ENCODE data around the gene VIM. TPM values are rescaled to one million over a fixed set of nuclear protein-coding genes. Genes with fewer than 3 reads are reported as not detected.
A peak's percentile ranks its signal among the peaks of the same experiment; 100 is the strongest.

Gene VIM
- total and polyA plus RNA-seq, 4 experiments from 2014 or later, result 309 to 696 (median 667) TPM

GRCh38 chr10:17214971-17215781, 12.9 kb upstream of the VIM start:
- intact Hi-C loops (cut with micrococcal nuclease), result no loop called here
- H3K27me3 Mint-ChIP-seq, result no peaks in the 10 kb centered on the region
- H3K9me3 Mint-ChIP-seq, result no peaks in the 10 kb centered on the region
- H3K27ac Mint-ChIP-seq, result peak overlapping the region in 5 of 7 donors; percentile 35 to 93 (median 78)
- no peaks in the 10 kb centered on the region for H3K9me3 ChIP-seq (ENCODE audit: control insufficient read depth in 1 of 2, low read length in 2 of 2)
- H3K4me1 ChIP-seq (ENCODE audit: insufficient read depth, low read length), result peaks cover 17% of the 10 kb centered on the region
- no peak for DNase-seq
- H3K36me3 ChIP-seq (ENCODE audit: insufficient read depth, low read length), result no peaks in the 10 kb centered on the region
- H3K4me3 Mint-ChIP-seq, result no peak overlapping the region
- peaks cover 17 to 24% of the 10 kb centered on the region in 2 donors for H3K36me3 Mint-ChIP-seq
- POLR2A ChIA-PET (ENCODE audit: partially characterized antibody), result interaction anchor here (1.2 to 2.8 kb wide), 3 partner anchors 9 to 14 kb away, joined by 4 to 41 read pairs (median 15); partner anchors contain the start of genes TRDMT1 and VIM
- H3K27ac ChIP-seq (ENCODE audit: low read depth, low read length), result peak overlapping the region; percentile 56
- H3K4me1 Mint-ChIP-seq, result peaks cover 8 to 33% (median 8%) of the 10 kb centered on the region in 4 donors
- H3K27me3 ChIP-seq (ENCODE audit: insufficient read depth, low read length), result no peaks in the 10 kb centered on the region
- CTCF ChIA-PET (ENCODE audit: partially characterized antibody), result interaction anchor here (1.3 kb wide), 1 partner anchor 14 kb away, joined by 7 read pairs; no protein-coding TSS in a partner anchor
- no peak overlapping the region for H3K4me3 ChIP-seq (ENCODE audit: low read length in 2 of 2)

DNA sequence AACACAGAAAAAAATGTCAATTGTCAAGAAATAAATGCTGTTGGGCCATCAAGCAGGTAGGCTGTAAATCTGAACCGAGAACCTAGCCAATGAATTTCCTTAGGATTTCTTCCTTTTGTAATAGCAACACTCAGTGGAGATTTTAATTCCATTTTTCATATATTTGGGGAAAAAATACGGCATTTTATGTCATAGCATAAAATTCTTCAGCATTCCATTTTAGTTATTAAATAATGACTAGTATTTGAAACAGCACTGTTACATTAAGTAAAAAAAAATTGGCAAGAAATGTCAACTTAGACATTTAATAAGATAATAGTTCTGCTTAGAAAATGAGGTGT, 12.3 kb upstream of the VIM start:
- ChIA-PET POLR2A (ENCODE audit: partially characterized antibody) (interaction anchor here (1.2 to 2.8 kb wide), 3 partner anchors 9 to 15 kb away, joined by 4 to 41 read pairs (median 15); partner anchors contain the start of genes TRDMT1 and VIM), CTCF (ENCODE audit: partially characterized antibody) (interaction anchor here (1.3 kb wide), 1 partner anchor 14 kb away, joined by 7 read pairs; no protein-coding TSS in a partner anchor)
- H3K4me1 ChIP-seq (ENCODE audit: insufficient read depth, low read length), result peaks cover 17% of the 10 kb centered on the region
- H3K27ac ChIP-seq (ENCODE audit: low read depth, low read length), result peak overlapping the region; percentile 56
- H3K36me3 ChIP-seq (ENCODE audit: insufficient read depth, low read length), result no peaks in the 10 kb centered on the region
- Mint-ChIP-seq H3K4me1 (peaks cover 8 to 35% (median 8%) of the 10 kb centered on the region in 4 donors), H3K9me3 (no peaks in the 10 kb centered on the region), H3K4me3 (no peak overlapping the region), H3K27me3 (no peaks in the 10 kb centered on the region), H3K36me3 (peaks cover 17 to 24% of the 10 kb centered on the region in 2 donors), H3K27ac (peak overlapping the region in 6 of 7 donors; percentile 78 to 93 (median 86))
- H3K4me3 ChIP-seq (ENCODE audit: low read length in 2 of 2), result no peak overlapping the region
- no peaks in the 10 kb centered on the region for H3K27me3 ChIP-seq (ENCODE audit: insufficient read depth, low read length)
- no peaks in the 10 kb centered on the region for H3K9me3 ChIP-seq (ENCODE audit: control insufficient read depth in 1 of 2, low read length in 2 of 2)
- intact Hi-C loops (cut with micrococcal nuclease), result loop anchor here (1.0 kb wide), 1 partner anchor 13 kb away; the partner anchor contains the start of gene VIM
- no peak for DNase-seq

DNA sequence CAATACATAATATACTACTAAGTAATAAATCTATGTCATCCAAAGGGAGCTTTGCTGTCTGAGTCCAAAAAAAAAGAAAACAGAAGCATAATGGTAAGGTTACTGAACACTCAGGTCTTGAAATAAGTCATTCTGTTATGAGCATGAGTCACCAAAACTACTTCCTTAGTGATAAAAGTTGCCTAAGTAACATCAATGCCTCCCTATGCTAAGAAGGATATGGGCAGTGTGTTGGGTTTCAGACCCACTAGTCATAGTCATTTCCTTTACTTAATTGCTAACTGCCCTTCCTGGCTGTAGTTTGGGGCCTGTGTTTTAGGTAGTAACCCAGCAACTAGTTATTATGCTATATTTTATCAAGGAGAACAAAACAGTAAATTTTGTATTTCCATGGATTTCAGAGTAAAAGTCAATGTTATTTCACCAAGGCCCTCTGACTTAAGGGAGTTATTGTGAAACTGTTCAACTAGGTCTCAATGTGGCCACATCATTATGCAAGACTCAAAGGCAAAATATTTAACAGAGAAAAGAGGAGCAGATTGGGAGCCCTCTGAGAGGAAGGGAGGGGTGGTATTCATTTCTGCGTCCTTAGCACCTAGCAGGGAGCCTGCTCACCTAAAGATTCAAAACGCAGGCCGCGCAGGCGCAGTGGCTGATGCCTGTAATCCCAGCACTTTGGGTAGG, 11.7 kb upstream of the VIM start:
- H3K4me1 ChIP-seq (ENCODE audit: insufficient read depth, low read length), result peaks cover 17% of the 10 kb centered on the region
- Mint-ChIP-seq H3K4me3 (no peak overlapping the region), H3K27ac (peak overlapping the region; percentile 78 to 93 (median 87)), H3K36me3 (peaks cover 21 to 24% of the 10 kb centered on the region in 2 donors), H3K4me1 (peaks cover 8 to 39% (median 11%) of the 10 kb centered on the region in 4 donors), H3K9me3 (no peaks in the 10 kb centered on the region), H3K27me3 (no peaks in the 10 kb centered on the region)
- peak overlapping the region; percentile 56 for H3K27ac ChIP-seq (ENCODE audit: low read depth, low read length)
- CTCF ChIA-PET (ENCODE audit: partially characterized antibody), result interaction anchor here (1.3 kb wide), 1 partner anchor 13 kb away, joined by 7 read pairs; no protein-coding TSS in a partner anchor
- POLR2A ChIA-PET (ENCODE audit: partially characterized antibody), result interaction anchor here (0.6 to 2.8 kb wide), 4 partner anchors 10 to 298 kb away, joined by 3 to 41 read pairs (median 10); partner anchors contain the start of genes TRDMT1 and VIM
- intact Hi-C loops (cut with micrococcal nuclease), result loop anchor here (1.0 kb wide), 1 partner anchor 12 kb away; the partner anchor contains the start of gene VIM
- no peaks in the 10 kb centered on the region for H3K27me3 ChIP-seq (ENCODE audit: insufficient read depth, low read length)
- DNase-seq, result peak in 4 of 5 donors; percentile 36 to 72 (median 47)
- H3K4me3 ChIP-seq (ENCODE audit: low read length in 2 of 2), result no peak overlapping the region
- no peaks in the 10 kb centered on the region for H3K9me3 ChIP-seq (ENCODE audit: control insufficient read depth in 1 of 2, low read length in 2 of 2)
- no peaks in the 10 kb centered on the region for H3K36me3 ChIP-seq (ENCODE audit: insufficient read depth, low read length)

DNA sequence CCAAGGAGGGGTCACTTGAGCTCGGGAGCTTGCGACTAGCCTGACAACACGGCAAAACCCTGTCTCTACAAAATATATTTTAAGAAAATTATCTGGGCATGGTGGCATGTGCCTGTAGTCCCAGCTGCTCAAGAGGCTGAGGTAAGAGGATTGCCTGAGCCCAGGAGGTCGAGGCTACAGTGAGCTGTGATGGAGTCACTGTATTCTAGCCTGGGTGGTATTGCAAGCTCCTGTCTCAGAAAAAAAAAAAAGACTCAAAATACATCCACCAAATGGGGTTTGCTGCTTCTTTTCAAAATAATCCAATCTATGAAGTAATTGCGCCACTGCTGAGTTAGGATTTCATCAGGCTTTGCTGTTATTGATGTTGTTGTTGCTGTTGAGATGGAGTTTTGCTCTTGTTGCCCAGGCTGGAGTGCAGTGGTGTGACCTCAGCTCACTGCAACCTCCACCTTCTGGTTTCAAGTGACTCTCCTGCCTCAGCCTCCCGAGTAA, 11.1 kb upstream of the VIM start:
- intact Hi-C loops (cut with micrococcal nuclease), result loop anchor here (1.0 kb wide), 1 partner anchor 11 kb away; the partner anchor contains the start of gene VIM
- Mint-ChIP-seq H3K27ac (peak overlapping the region in 6 of 7 donors; percentile 78 to 93 (median 88)), H3K36me3 (peaks cover 21 to 24% of the 10 kb centered on the region in 2 donors), H3K4me1 (peaks cover 8 to 39% (median 11%) of the 10 kb centered on the region in 4 donors), H3K4me3 (no peak overlapping the region), H3K27me3 (no peaks in the 10 kb centered on the region), H3K9me3 (no peaks in the 10 kb centered on the region)
- H3K4me1 ChIP-seq (ENCODE audit: insufficient read depth, low read length), result peaks cover 17% of the 10 kb centered on the region
- no peak for DNase-seq
- H3K9me3 ChIP-seq (ENCODE audit: control insufficient read depth in 1 of 2, low read length in 2 of 2), result no peaks in the 10 kb centered on the region
- ChIA-PET CTCF (ENCODE audit: partially characterized antibody) (no interaction called here), POLR2A (ENCODE audit: partially characterized antibody) (interaction anchor here (2.6 to 2.8 kb wide), 2 partner anchors 11 to 16 kb away, joined by 15 to 41 read pairs; partner anchors contain the start of genes TRDMT1 and VIM)
- H3K27ac ChIP-seq (ENCODE audit: low read depth, low read length), result peak overlapping the region; percentile 56
- H3K27me3 ChIP-seq (ENCODE audit: insufficient read depth, low read length), result no peaks in the 10 kb centered on the region
- H3K4me3 ChIP-seq (ENCODE audit: low read length in 2 of 2), result no peak overlapping the region
- H3K36me3 ChIP-seq (ENCODE audit: insufficient read depth, low read length), result no peaks in the 10 kb centered on the region

DNA sequence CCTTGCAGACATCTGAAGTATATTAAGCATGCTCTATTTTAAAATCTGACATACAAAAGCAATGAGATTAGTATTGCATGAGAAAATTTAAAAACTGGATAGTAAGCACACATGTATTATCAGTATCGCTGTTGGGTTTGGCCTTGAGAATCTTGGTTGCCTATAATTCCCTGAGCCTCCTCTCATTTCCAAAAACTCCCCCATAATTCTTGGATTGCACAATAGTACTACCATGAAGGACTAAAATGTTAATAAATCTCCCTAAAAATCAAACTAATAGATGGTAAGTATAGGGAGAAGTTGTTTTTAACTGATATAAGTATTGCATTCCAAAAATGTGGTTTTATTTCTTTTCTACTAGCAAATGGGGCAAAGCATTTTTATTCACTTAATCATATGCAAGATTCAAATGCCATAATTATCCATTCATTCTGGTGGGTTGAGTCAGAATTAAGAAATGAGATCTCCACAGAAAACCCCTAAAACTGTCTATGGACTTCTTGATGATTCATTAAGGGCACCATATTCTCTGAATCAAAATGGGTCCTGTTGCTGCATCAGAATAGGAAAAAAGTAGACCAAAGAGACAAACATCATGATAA, 10.3 kb upstream of the VIM start:
- CTCF ChIA-PET (ENCODE audit: partially characterized antibody), result interaction anchor here (1.4 to 2.5 kb wide), 2 partner anchors 10 to 17 kb away, joined by 3 to 8 read pairs; partner anchors contain the start of gene TRDMT1
- no peak overlapping the region for H3K27ac ChIP-seq (ENCODE audit: low read depth, low read length)

DNA sequence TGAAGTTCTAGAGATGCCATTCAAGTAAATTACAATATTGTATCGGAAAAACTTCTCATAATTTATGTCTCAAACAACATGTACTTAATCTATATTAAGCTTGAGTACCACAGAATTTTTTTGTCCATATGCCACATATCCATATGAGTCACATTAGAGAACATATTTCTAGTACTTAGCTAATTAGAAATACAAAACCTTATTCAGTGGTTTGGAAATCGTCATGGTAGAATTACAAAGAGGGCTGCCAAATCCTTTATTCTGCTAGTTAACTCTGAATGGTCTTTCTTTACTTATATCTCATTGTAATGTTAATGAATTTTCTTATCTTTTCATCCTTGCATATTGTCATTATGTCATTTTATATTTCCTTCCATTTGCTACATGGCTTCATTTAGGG, 9.0 kb upstream of the VIM start:
- no peaks in the 10 kb centered on the region for H3K9me3 ChIP-seq (ENCODE audit: control insufficient read depth in 1 of 2, low read length in 2 of 2)
- Mint-ChIP-seq H3K36me3 (peaks cover 13 to 15% of the 10 kb centered on the region in 2 donors), H3K4me1 (peaks cover 13 to 29% (median 20%) of the 10 kb centered on the region in 4 donors), H3K4me3 (no peak overlapping the region), H3K27ac (peak overlapping the region in 2 of 7 donors; percentile 22 to 25), H3K27me3 (no peaks in the 10 kb centered on the region), H3K9me3 (no peaks in the 10 kb centered on the region)
- H3K27ac ChIP-seq (ENCODE audit: low read depth, low read length), result no peak overlapping the region
- POLR2A ChIA-PET (ENCODE audit: partially characterized antibody), result interaction anchor here (0.9 to 1.3 kb wide), 2 partner anchors 11 to 18 kb away, joined by 3 to 7 read pairs; partner anchors contain the start of gene TRDMT1
- no peaks in the 10 kb centered on the region for H3K36me3 ChIP-seq (ENCODE audit: insufficient read depth, low read length)
- DNase-seq, result no peak
- H3K4me3 ChIP-seq (ENCODE audit: low read length in 2 of 2), result no peak overlapping the region
- intact Hi-C loops (cut with micrococcal nuclease), result no loop called here
- CTCF ChIA-PET (ENCODE audit: partially characterized antibody), result interaction anchor here (1.4 to 2.5 kb wide), 2 partner anchors 12 to 18 kb away, joined by 3 to 8 read pairs; partner anchors contain the start of gene TRDMT1
- peaks cover 17% of the 10 kb centered on the region for H3K4me1 ChIP-seq (ENCODE audit: insufficient read depth, low read length)
- H3K27me3 ChIP-seq (ENCODE audit: insufficient read depth, low read length), result no peaks in the 10 kb centered on the region

More for the DNA sequence above, 10.3 kb upstream of the VIM start:
- Histone ChIP-seq H3K9me3 (ENCODE audit: control insufficient read depth in 1 of 2, low read length in 2 of 2) (no peaks in the 10 kb centered on the region), H3K27me3 (ENCODE audit: insufficient read depth, low read length) (no peaks in the 10 kb centered on the region), H3K4me1 (ENCODE audit: insufficient read depth, low read length) (peaks cover 17% of the 10 kb centered on the region), H3K4me3 (ENCODE audit: low read length in 2 of 2) (no peak overlapping the region), H3K36me3 (ENCODE audit: insufficient read depth, low read length) (no peaks in the 10 kb centered on the region)
- intact Hi-C loops (cut with micrococcal nuclease), result no loop called here
- peak overlapping the region in 4 of 7 donors; percentile 3 to 78 (median 55) for H3K27ac Mint-ChIP-seq
- peaks cover 13 to 34% (median 15%) of the 10 kb centered on the region in 4 donors for H3K4me1 Mint-ChIP-seq
- POLR2A ChIA-PET (ENCODE audit: partially characterized antibody), result interaction anchor here (2.8 kb wide), 1 partner anchor 11 kb away, joined by 41 read pairs; the partner anchor contains the start of gene VIM
- no peak for DNase-seq
- H3K9me3 Mint-ChIP-seq, result no peaks in the 10 kb centered on the region
- no peak overlapping the region for H3K4me3 Mint-ChIP-seq
- peaks cover 15 to 23% of the 10 kb centered on the region in 2 donors for H3K36me3 Mint-ChIP-seq
- H3K27me3 Mint-ChIP-seq, result no peaks in the 10 kb centered on the region

All from CD4-positive, alpha-beta memory T cell (primary cell).